Trophoblast cell (in vitro differentiated cells and primary cell): Measurements from ENCODE around the gene CAMK1D.
"Not testable (repeated sequence)": the region's sequence is repeated elsewhere in the genome, so short reads cannot be mapped to it uniquely, and the experiment has no call there.

Source experiments
- DNase-seq, 2 donors: peaks; one replicate each; pipeline ENCODE4 v3.0.0-alpha.2; 2016
- H2AFZ ChIP-seq: 2 replicates; pipeline ENCODE4 v1.6.1; 2013; ENCODE audit warnings: low read length, moderate library complexity, mild to moderate bottlenecking; ENCODE audit not compliant: insufficient read depth, poor library complexity
- H2AK5ac ChIP-seq: 2 replicates; pipeline ENCODE4 v1.6.1; 2013; ENCODE audit warnings: mild to moderate bottlenecking, low read length
- H2BK120ac ChIP-seq: 2 replicates; pipeline ENCODE4 v1.6.1; 2013; ENCODE audit warnings: low read length, mild to moderate bottlenecking, moderate library complexity; ENCODE audit not compliant: insufficient read depth, poor library complexity
- H2BK12ac ChIP-seq: 2 replicates; pipeline ENCODE4 v1.6.1; 2013; ENCODE audit warnings: mild to moderate bottlenecking, low read length, moderate library complexity
- H2BK5ac ChIP-seq: 2 replicates; pipeline ENCODE4 v1.6.1; 2013; ENCODE audit warnings: low read length, low read depth, moderate library complexity, mild to moderate bottlenecking; ENCODE audit not compliant: poor library complexity
- H3K14ac ChIP-seq: 2 replicates; pipeline ENCODE4 v1.6.1; 2013; ENCODE audit warnings: mild to moderate bottlenecking, low read length
- H3K18ac ChIP-seq: 2 replicates; pipeline ENCODE4 v1.6.1; 2013; ENCODE audit warnings: mild to moderate bottlenecking, low read length
- H3K23ac ChIP-seq: 2 replicates; pipeline ENCODE4 v1.6.1; 2013; ENCODE audit warnings: low read length
- H3K27ac ChIP-seq: 2 replicates; pipeline ENCODE4 v1.5.1; 2013; ENCODE audit warnings: low read depth, mild to moderate bottlenecking, inconsistent platforms, low read length, moderate library complexity
- H3K27me3 ChIP-seq: 2 replicates; pipeline ENCODE4 v1.6.1; 2013; ENCODE audit warnings: inconsistent platforms, mild to moderate bottlenecking, low read length, moderate library complexity; ENCODE audit not compliant: insufficient read depth
- H3K36me3 ChIP-seq, 2 experiments: 1 replicate in 1 of 2; 2 replicates in 1 of 2; pipeline ENCODE4 v1.6.1; 2013; ENCODE audit warnings: low read length in 2 of 2, mild to moderate bottlenecking in 2 of 2, moderate library complexity in 1 of 2; ENCODE audit not compliant: insufficient read depth in 2 of 2, control insufficient read depth in 1 of 2
- H3K4ac ChIP-seq: 2 replicates; pipeline ENCODE4 v1.6.1; 2013; ENCODE audit warnings: low read depth, mild to moderate bottlenecking, low read length, moderate library complexity
- H3K4me1 ChIP-seq, 2 experiments: 1 replicate in 1 of 2; 2 replicates in 1 of 2; pipeline ENCODE4 v1.6.1; 2013; ENCODE audit warnings: low read length in 2 of 2, mild to moderate bottlenecking in 2 of 2, moderate library complexity in 1 of 2; ENCODE audit not compliant: insufficient read depth in 2 of 2, control insufficient read depth in 1 of 2
- H3K4me2 ChIP-seq: 2 replicates; pipeline ENCODE4 v1.6.1; 2013; ENCODE audit warnings: inconsistent platforms, mild to moderate bottlenecking, low read length, moderate library complexity
- H3K4me3 ChIP-seq: 2 replicates; pipeline ENCODE4 v1.5.1; 2013; ENCODE audit warnings: mild to moderate bottlenecking, low read depth, low read length, inconsistent platforms
- H3K79me1 ChIP-seq: one replicate; pipeline ENCODE4 v1.6.1; 2013; ENCODE audit warnings: low read length
- H3K79me2 ChIP-seq: 2 replicates; pipeline ENCODE4 v1.6.1; 2013; ENCODE audit warnings: low read length, mild to moderate bottlenecking; ENCODE audit not compliant: control insufficient read depth, insufficient read depth, poor library complexity
- H3K9ac ChIP-seq: 2 replicates; pipeline ENCODE4 v1.6.1; 2013; ENCODE audit warnings: mild to moderate bottlenecking, low read length
- H3K9me3 ChIP-seq: 2 replicates; pipeline ENCODE4 v1.6.1; 2013; ENCODE audit warnings: low read depth, mild to moderate bottlenecking, control low read depth, inconsistent platforms, low read length; ENCODE audit not compliant: insufficient read depth
- H4K12ac ChIP-seq: 2 replicates; pipeline ENCODE4 v1.6.1; 2013; ENCODE audit warnings: low read depth, mild to moderate bottlenecking, low read length, moderate library complexity
- H4K8ac ChIP-seq: 2 replicates; pipeline ENCODE4 v1.6.1; 2013; ENCODE audit warnings: low read depth, mild to moderate bottlenecking, low read length, moderate library complexity
- H4K91ac ChIP-seq: one replicate; pipeline ENCODE4 v1.6.1; 2013; ENCODE audit warnings: low read depth, mild to moderate bottlenecking, low read length, moderate library complexity
- whole genome bisulfite sequencing: extraction: QIAGEN DNeasy Blood & Tissue Kit; methylation state at CpG from one replicate; pipeline ENCODE4 v1.1.7; 2013; ENCODE audit warnings: missing lambda C conversion rate; ENCODE audit not compliant: insufficient read length, insufficient coverage; ENCODE audit errors: extremely low coverage; 5-methylcytosine and 5-hydroxymethylcytosine counted together

Gene CAMK1D

DNA sequence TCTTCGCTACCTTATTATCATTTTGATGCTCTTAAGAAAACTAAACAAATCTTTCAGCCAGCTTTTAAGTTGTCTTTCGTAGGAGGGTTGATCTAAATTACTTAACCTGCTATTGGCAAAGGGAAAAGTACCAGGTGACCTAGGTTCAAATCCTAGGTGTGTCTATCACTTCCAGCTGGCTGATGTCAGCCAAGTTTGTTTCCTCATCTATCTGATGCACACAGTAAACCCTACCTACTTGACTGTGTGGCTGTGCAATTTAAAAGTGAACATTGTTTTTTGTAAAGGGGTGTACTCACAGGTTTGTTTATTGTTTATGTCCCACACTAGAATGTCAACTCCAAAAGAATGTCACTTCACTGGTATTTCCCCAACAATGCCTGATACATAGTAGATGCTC, 21.9 kb upstream of the CAMK1D start:
- H3K4me2 ChIP-seq, result no peak overlapping the region
- H3K79me2 ChIP-seq, result no peaks in the 10 kb centered on the region
- no peak overlapping the region for H2BK12ac ChIP-seq
- H4K91ac ChIP-seq, result no peak overlapping the region
- no peaks in the 10 kb centered on the region for H3K27me3 ChIP-seq
- H2BK5ac ChIP-seq, result no peak overlapping the region
- no peak for DNase-seq
- no peak overlapping the region for H2AFZ ChIP-seq
- WGBS, result no CpG with 5 or more reads among the region's 2 CpGs
- H4K12ac ChIP-seq, result no peak overlapping the region
- no peaks in the 10 kb centered on the region for H3K79me1 ChIP-seq
- H3K27ac ChIP-seq, result no peak overlapping the region
- H3K23ac ChIP-seq, result no peak overlapping the region
- no peak overlapping the region for H3K18ac ChIP-seq
- no peak overlapping the region for H2BK120ac ChIP-seq
- H4K8ac ChIP-seq, result no peak overlapping the region
- H3K4me1 ChIP-seq, result no peaks in the 10 kb centered on the region
- H3K36me3 ChIP-seq, result no peaks in the 10 kb centered on the region
- H3K9ac ChIP-seq, result no peak overlapping the region
- no peak overlapping the region for H3K14ac ChIP-seq
- H2AK5ac ChIP-seq, result no peak overlapping the region
- no peak overlapping the region for H3K4me3 ChIP-seq
- H3K9me3 ChIP-seq, result no peaks in the 10 kb centered on the region
- no peak overlapping the region for H3K4ac ChIP-seq

DNA sequence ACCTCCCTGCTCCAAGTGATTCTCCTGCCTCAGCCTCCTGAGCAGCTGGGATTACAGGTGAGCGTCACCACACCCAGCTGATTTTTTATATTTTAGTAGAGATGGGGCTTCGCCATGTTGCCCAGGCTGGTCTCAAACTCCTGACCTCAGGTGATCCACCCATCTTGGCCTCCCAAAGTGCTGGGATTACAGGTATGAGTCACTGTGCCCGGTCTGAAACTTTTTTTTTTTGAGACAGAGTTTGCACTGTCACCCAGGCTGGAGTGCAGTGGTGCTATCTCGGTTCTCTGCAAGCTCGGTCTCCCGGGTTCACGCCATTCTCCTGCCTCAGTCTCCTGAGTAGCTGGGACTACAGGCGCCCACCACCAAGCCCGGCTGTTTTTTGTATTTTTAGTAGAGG, 21.0 kb upstream of the CAMK1D start:
- H3K79me1 ChIP-seq, H3K9me3 ChIP-seq, H3K27ac ChIP-seq, H3K79me2 ChIP-seq, H3K4me2 ChIP-seq, H4K91ac ChIP-seq, H4K8ac ChIP-seq, H3K18ac ChIP-seq, DNase-seq, H3K4ac ChIP-seq, H3K14ac ChIP-seq, H3K4me3 ChIP-seq, H2AFZ ChIP-seq, H2AK5ac ChIP-seq, H2BK120ac ChIP-seq, H3K9ac ChIP-seq, H3K23ac ChIP-seq, H2BK12ac ChIP-seq, H3K27me3 ChIP-seq, H3K36me3 ChIP-seq, H3K4me1 ChIP-seq, H4K12ac ChIP-seq, H2BK5ac ChIP-seq: not testable (repeated sequence)
- no CpG with 5 or more reads among the region's 9 CpGs for WGBS

DNA sequence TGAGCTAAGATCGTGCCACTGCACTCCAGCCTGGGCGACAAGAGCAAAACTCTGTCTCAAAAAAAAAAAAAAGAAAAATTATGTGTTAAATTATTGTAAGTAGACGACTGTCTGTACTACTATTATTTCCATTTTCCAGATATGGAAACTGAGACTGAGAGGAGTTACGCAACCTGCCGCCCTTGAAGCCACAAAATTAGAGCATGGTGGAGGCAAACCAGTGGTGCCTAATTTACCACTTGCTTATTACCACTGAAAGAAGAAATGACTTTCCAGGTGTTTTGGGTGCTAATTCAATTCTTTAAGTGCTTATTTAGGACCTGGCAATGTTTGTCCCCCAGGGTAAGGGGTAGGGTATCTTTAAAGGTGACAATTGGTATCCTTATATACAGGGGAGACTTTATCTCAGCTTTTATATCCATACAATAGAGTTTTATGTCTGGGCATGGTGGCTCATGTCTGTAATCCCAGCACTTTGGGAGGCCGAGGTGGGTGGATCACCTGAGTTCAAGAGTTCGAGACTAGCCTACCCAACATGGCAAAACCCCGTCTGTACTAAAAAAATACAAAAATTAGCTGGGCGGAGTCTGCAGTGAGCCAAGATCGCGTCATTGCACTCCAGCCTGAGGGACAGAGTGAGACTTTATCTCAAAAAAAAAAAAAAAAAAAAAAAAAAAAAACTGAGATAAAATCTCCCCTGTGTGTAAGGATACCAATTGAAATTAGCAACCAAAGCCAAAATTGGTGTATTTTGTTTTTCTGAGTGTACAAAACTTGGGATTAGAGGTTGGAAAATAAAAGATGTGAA, 16.6 kb upstream of the CAMK1D start:
- Histone ChIP-seq H3K27ac (peak overlapping the region; percentile 11), H3K4me3 (no peak overlapping the region), H3K9me3 (no peaks in the 10 kb centered on the region), H3K27me3 (no peaks in the 10 kb centered on the region), H4K8ac (no peak overlapping the region), H2AFZ (no peak overlapping the region), H2BK12ac (no peak overlapping the region), H4K91ac (no peak overlapping the region), H3K79me2 (no peaks in the 10 kb centered on the region), H3K4me1 (peaks cover 3 to 4% of the 10 kb centered on the region in 2 experiments), H3K14ac (no peak overlapping the region), H2BK5ac (no peak overlapping the region), H3K79me1 (no peaks in the 10 kb centered on the region), H3K18ac (no peak overlapping the region), H3K9ac (no peak overlapping the region), H3K4me2 (no peak overlapping the region), H2BK120ac (no peak overlapping the region), H3K36me3 (no peaks in the 10 kb centered on the region), H4K12ac (no peak overlapping the region), H2AK5ac (no peak overlapping the region), H3K23ac (no peak overlapping the region), H3K4ac (no peak overlapping the region)
- WGBS, result no CpG with 5 or more reads among the region's 11 CpGs
- DNase-seq, result no peak

DNA sequence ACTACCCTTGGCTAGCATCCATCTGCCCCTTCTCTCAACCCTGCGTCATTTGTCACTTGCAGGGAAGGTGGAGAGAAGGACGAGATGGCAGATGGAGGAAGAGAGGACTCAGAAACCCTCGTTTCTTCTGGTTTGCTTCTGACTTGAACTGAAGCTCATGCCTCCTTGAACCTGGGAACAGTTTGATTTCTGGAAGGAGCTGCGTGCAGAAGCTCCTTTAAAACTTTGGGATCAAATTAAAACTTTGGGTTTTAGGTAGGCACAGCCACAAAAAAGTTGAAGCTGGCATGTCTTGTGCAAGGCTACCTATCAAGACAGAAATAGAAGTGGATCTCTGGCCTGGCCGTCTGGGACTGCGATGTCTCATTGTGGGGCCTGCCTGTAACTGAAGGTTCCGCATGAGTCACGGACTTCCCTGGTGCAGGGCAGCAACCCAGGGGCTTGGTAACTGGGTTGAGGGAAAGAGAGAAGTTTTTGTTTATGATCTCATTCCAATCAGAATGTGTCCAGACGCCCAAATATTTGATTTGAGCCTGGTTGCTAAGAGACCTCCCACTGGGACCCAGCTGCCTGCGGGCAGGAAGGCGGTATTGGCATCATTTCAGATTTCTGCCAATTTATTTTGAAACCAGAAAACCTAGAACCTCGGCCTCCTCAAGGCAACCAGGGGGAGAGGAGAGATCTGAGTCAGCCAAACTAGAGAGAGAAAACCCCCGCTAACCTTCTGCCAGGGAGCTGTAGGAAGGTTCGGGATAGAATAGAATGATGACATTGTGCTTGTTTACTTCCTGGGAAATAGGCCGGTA, 15.8 kb upstream of the CAMK1D start:
- Histone ChIP-seq H2BK120ac (no peak overlapping the region), H3K9me3 (no peaks in the 10 kb centered on the region), H2AK5ac (no peak overlapping the region), H3K36me3 (no peaks in the 10 kb centered on the region), H4K8ac (no peak overlapping the region), H4K91ac (no peak overlapping the region), H3K9ac (no peak overlapping the region), H3K18ac (no peak overlapping the region), H3K79me1 (no peaks in the 10 kb centered on the region), H3K4ac (no peak overlapping the region), H2AFZ (no peak overlapping the region), H3K4me2 (peak overlapping the region; percentile 3), H3K27ac (peak overlapping the region; percentile 11), H3K4me1 (peaks cover 3 to 4% of the 10 kb centered on the region in 2 experiments), H3K79me2 (no peaks in the 10 kb centered on the region), H2BK5ac (no peak overlapping the region), H3K27me3 (no peaks in the 10 kb centered on the region), H3K14ac (no peak overlapping the region), H3K23ac (no peak overlapping the region), H3K4me3 (no peak overlapping the region), H4K12ac (no peak overlapping the region), H2BK12ac (peak overlapping the region; percentile 50)
- no CpG with 5 or more reads among the region's 15 CpGs for WGBS
- peak; percentile 63 to 68 for DNase-seq
